Heart right ventricle (tissue), 16 donors: Measurements from ENCODE around the gene CHD6. TPM values are rescaled to one million over a fixed set of nuclear protein-coding genes. Genes with fewer than 3 reads are reported as not detected.

Experiments used
- ATAC-seq, 8 donors: fragments of 200-7000 bp; cut with Tn5 transposase; one replicate each; pipeline ENCODE4 v1.9.1; 2020; ENCODE audit warnings: mild to moderate bottlenecking in 8 of 8, moderate library complexity in 8 of 8, moderate number of reproducible peaks in 1 of 8
- DNase-seq, 2 donors: peaks; one replicate each; pipeline ENCODE4 v3.0.0-alpha.2; 2020
- H3K27ac ChIP-seq, 10 donors: fragments of 200-600 bp; sonication (generic) in 2 of 10; one replicate each; pipeline versions ENCODE4 v1.5.0 to v1.8.0; 2020 to 2022; ENCODE audit warnings: mild to moderate bottlenecking in 3 of 10
- H3K27me3 ChIP-seq, 7 donors: fragments of 200-600 bp; one replicate each; pipeline ENCODE4 v1.8.0; 2021 to 2022; ENCODE audit warnings: mild to moderate bottlenecking in 2 of 7
- H3K36me3 ChIP-seq, 9 donors: fragments of 200-600 bp; sonication (generic) in 1 of 9; one replicate each; pipeline versions ENCODE4 v1.5.0 to v1.8.0; 2020 to 2022; ENCODE audit warnings: mild to moderate bottlenecking in 2 of 9
- H3K4me1 ChIP-seq, 9 donors: fragments of 200-600 bp; sonication (generic) in 1 of 9; one replicate each; pipeline versions ENCODE4 v1.5.0 to v1.8.0; 2020 to 2022; ENCODE audit warnings: mild to moderate bottlenecking in 4 of 9
- H3K4me3 ChIP-seq, 10 donors: fragments of 200-600 bp; sonication (generic) in 2 of 10; one replicate each; pipeline versions ENCODE4 v1.5.0 to v1.8.0; 2020 to 2022; ENCODE audit warnings: mild to moderate bottlenecking in 7 of 10, moderate library complexity in 2 of 10
- H3K9me3 ChIP-seq, 11 donors: fragments of 200-600 bp in 10 of 11; sonication (generic) in 2 of 11; one replicate each; pipeline versions ENCODE4 v1.5.0 to v1.8.0; 2013 to 2022; ENCODE audit warnings: mild to moderate bottlenecking in 2 of 11, control low read depth in 1 of 11, moderate library complexity in 1 of 11
- CTCF ChIP-seq, 9 donors: fragments of 200-600 bp; sonication (generic) in 2 of 9; IDR thresholded peaks; one replicate each; pipeline versions ENCODE4 v1.5.0 to v1.8.0; 2021 to 2022; ENCODE audit warnings: antibody characterized with exemption in 9 of 9, mild to moderate bottlenecking in 5 of 9, moderate library complexity in 1 of 9
- WGBS, 2 donors: extraction: QIAGEN DNeasy Blood & Tissue Kit; methylation state at CpG; one replicate each; pipeline ENCODE4 v1.1.7; 2013; ENCODE audit warnings: inconsistent platforms in 1 of 2; 5-methylcytosine and 5-hydroxymethylcytosine counted together
- intact Hi-C, 10 donors: fragments of 100-400 bp; cut with DNase I; formaldehyde crosslinking; loops; one replicate each; pipeline versions ENCODE4 v1.11.1 to v1.14.2; 2022
- polyA plus RNA-seq, 2 donors: library from polyadenylated mRNA; stranded (reverse); fragments of 200-250 nt; gene quantifications; one replicate each; pipeline ENCODE4 v1.2.3, GENCODE V29; 2013
- total RNA-seq, 10 donors: library from RNA; stranded (reverse); fragmentation: NEBNext Ultra II Directional in 3 of 10; extraction: Animal tissue kit (Norgen Biotek cat#: 25700) in 3 of 10; gene quantifications; one replicate each; pipeline versions ENCODE4 v1.2.1 to v1.2.4, GENCODE V29; 2021 to 2023
- donor health status: Arrhythmogenic right ventricular cardiomyopathy.
- donor health status: ischemic (EF 13 %, LVEDD 7.1; RV severe dilation, severe dysfunction).
- donor health status: healthy with polysubstance abuse.
- donor health status: DM: no; HTN: yes; CAD: no.
- donor health status: DM: no; HTN: no; CAD: no.
- donor health status: ischemic (EF 25% LVEDD 6.9; RV normal size, moderate dysfunction).
- donor health status: ischemic (EF 25% LVEDD 5.7; RV mildly dilated, moderate dysfunction).
- donor health status: healthy.
- donor health status: DM: yes; HTN: yes; CAD: no.
- donor health status: Ischemic cardiomyopathy.
- donor health status: ischemic (EF 35%, LVEDD 5.7; RV mildly dilated, moderate dysfunction).
- donor health status: nonischemic (EF 11% LVEDD 7.7; RV severe dilation, severe dysfunction).
- donor health status: DM: yes; HTN: yes; CAD: no.
- donor health status: PGD.
- donor health status: ischemic (EF 29% LVEDD 5.4; RV normal size, mild dysfunction).
- donor health status: nonischemic (EF 23%, LVEDD 6.1; RV moderate dilation, normal function).

Gene CHD6
- total and polyA plus RNA-seq, 12 donors = 3.0 to 52.9 (median 39.5) TPM

GRCh38 chr20:41509316-41510200 is 108.6 kb downstream of the CHD6 start:
- peak; percentile 48 to 87 (median 76) for ATAC-seq
- intact Hi-C loops = loop anchor here in 3 of 10 donors (5.0 to 10.0 kb wide), 3 partner anchors 105 to 185 kb away; partner anchors contain the start of gene CHD6 (in 3 of the 3)

GRCh38 chr20:41508335-41508734 is 109.8 kb downstream of the CHD6 start:
- TF ChIP-seq CTCF (IDR thresholded peaks at IDR 0.05) = peak in 2 of 9 donors; percentile 21 to 24
- Histone ChIP-seq H3K4me1 (peaks cover 5 to 62% (median 36%) of the 10 kb centered on the region in 9 donors), H3K9me3 (peaks cover 0 to 13% (median 0%) of the 10 kb centered on the region in 11 donors), H3K36me3 (peaks cover 0 to 37% (median 0%) of the 10 kb centered on the region in 9 donors), H3K27ac (peak overlapping the region in 1 of 10 donors; percentile 73), H3K4me3 (no peak overlapping the region), H3K27me3 (no peaks in the 10 kb centered on the region)
- 52 to 61% methylated on average over 6 of the region's 6 CpGs for WGBS, 2 donors
- intact Hi-C loops = loop anchor here in 3 of 10 donors (5.0 to 10.0 kb wide), 3 partner anchors 106 to 186 kb away; partner anchors contain the start of gene CHD6 (in 2 of the 3)
- ATAC-seq (peak in 3 of 8 donors; percentile 40 to 43 (median 43)), DNase-seq (no peak)

More at GRCh38 chr20:41509316-41510200, 108.6 kb downstream of the CHD6 start:
- Histone ChIP-seq H3K27me3 (no peaks in the 10 kb centered on the region), H3K4me3 (no peak overlapping the region), H3K27ac (peak overlapping the region in 9 of 10 donors; percentile 2 to 73 (median 54)), H3K36me3 (peaks cover 0 to 41% (median under 1%) of the 10 kb centered on the region in 9 donors), H3K9me3 (peaks cover 0 to 9% (median 0%) of the 10 kb centered on the region in 11 donors), H3K4me1 (peaks cover 5 to 72% (median 47%) of the 10 kb centered on the region in 9 donors)
- DNase-seq = peak; percentile 31 to 49
- WGBS, 2 donors = 32 to 41% methylated on average over 9 of the region's 9 CpGs
- no peak for TF ChIP-seq CTCF (IDR thresholded peaks at IDR 0.05)

- peaks cover 0 to 35% (median 0%) of the 10 kb centered on the region in 9 donors for H3K36me3 ChIP-seq
- no peak for TF ChIP-seq CTCF (IDR thresholded peaks at IDR 0.05)
- DNase-seq (no peak), ATAC-seq (no peak)
- H3K27me3 ChIP-seq = no peaks in the 10 kb centered on the region
- H3K4me1 ChIP-seq = peaks cover 5 to 57% (median 33%) of the 10 kb centered on the region in 9 donors
- H3K9me3 ChIP-seq = peaks cover 0 to 13% (median 0%) of the 10 kb centered on the region in 11 donors
- H3K27ac ChIP-seq = no peak overlapping the region
- intact Hi-C loops = loop anchor here in 3 of 10 donors (5.0 to 10.0 kb wide), 3 partner anchors 107 to 187 kb away; partner anchors contain the start of gene CHD6 (in 2 of the 3)
- no peak overlapping the region for H3K4me3 ChIP-seq
Measured at GRCh38 chr20:41507851-41508250, 110.3 kb downstream of the CHD6 start.

- Histone ChIP-seq H3K27ac (no peak overlapping the region), H3K36me3 (peaks cover 0 to 31% (median 0%) of the 10 kb centered on the region in 9 donors), H3K27me3 (no peaks in the 10 kb centered on the region), H3K4me3 (no peak overlapping the region), H3K9me3 (peaks cover 0 to 13% (median 0%) of the 10 kb centered on the region in 11 donors), H3K4me1 (peaks cover 5 to 53% (median 33%) of the 10 kb centered on the region in 9 donors)
- no peak for TF ChIP-seq CTCF (IDR thresholded peaks at IDR 0.05)
- 82% methylated on average over 5 of the region's 5 CpGs for WGBS, 2 donors
- intact Hi-C loops = loop anchor here in 3 of 10 donors (5.0 to 10.0 kb wide), 3 partner anchors 107 to 187 kb away; partner anchors contain the start of gene CHD6 (in 2 of the 3)
- DNase-seq (no peak), ATAC-seq (no peak)
Measured at GRCh38 chr20:41507436-41507835, 110.7 kb downstream of the CHD6 start.
